M059J (cell line): ENCODE measurements around the gene THBS2. TPM values are rescaled to one million over a fixed set of nuclear protein-coding genes. Genes with fewer than 3 reads are reported as not detected.
"Not testable (repeated sequence)": the region's sequence is repeated elsewhere in the genome, so short reads cannot be mapped to it uniquely, and the experiment has no call there.

Experiments
- DNase-seq: peaks from one replicate; pipeline ENCODE4 v3.0.0-alpha.2; 2012; ENCODE audit warnings: low read depth
- total RNA-seq: library from RNA; depleted of rRNA; stranded (reverse); fragments of >200 nt; shearing (Covaris generic); gene quantifications from 2 replicates; pipeline ENCODE4 v1.2.3, GENCODE V29; 2014

THBS2 gene
- total RNA-seq, 1 experiment from 2014 or later: 164 TPM

DNA sequence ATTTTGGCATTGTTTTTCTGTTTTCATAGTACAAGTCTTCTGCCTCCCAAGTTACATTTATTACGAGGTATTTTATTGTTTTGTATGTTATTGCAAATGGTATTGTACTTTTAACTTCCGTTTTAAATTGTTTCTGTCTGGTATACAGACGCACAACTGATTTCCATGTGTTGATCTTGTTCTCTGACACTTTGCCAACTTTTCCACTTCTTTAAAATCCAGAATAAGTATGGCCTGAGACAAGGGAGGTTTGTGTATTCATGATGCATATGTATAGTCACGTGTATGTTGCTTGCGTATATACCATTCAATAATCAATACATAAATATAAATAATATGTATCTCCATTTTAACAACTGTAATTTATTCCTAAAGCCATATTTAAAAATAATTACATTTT lies 41.2 kb downstream of the THBS2 start:
- DNase-seq: no peak

DNA sequence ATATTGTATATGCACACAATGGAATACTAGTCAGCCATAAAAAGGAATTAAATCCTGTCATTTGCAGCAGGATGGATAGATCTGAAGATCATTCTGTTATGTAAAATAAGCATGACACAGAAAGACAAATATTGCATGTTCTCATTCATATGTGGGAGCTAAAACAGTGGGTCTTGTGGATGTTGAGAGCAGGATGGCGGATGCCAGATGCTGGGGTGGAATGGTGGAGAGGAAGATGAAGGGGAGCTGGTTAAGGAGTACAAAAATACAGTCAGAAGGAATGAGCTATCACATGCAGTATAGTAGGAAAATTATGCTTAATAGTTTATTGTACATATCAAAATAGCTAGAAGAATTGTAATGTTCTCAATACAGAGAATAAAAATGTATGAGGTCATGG lies 41.8 kb downstream of the THBS2 start:
- DNase-seq: no peak

DNA sequence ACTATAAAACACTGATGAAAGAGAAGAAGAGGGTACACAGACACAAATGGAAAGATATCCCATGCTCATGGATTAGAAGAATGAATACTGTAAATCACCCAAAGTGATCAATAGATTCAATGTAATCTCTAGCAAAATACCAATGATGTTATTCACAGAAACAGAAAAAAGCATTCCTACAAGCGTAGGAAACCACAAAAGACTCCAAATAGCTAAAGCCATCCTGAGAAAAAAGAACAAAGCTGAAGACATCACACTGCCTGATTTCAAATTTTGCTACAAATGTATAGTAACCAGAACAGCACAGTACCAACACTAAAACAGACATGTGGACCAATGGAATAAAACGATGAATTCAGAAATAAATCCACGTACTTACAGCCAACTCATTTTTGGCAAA lies 43.0 kb downstream of the THBS2 start:
- no peak for DNase-seq

DNA sequence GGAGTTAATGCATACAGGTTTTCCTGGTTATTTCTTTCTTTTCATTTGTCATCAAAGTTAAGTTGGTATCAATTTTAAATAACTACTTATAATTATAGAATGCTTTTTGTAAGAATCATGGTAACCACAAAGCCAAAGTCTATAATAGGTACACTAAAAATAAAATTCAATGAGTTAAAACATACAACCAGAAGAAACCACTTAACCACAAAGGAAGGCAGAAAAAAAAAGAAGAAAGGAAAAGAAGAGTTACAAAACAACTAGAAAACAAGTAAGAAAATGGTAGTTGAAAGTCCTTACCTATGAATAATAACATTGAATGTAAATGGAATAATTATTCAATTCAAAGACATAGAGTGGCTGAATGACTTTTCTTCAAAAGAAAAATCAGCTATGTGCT lies 45.6 kb downstream of the THBS2 start:
- peak; percentile 73 for DNase-seq

DNA sequence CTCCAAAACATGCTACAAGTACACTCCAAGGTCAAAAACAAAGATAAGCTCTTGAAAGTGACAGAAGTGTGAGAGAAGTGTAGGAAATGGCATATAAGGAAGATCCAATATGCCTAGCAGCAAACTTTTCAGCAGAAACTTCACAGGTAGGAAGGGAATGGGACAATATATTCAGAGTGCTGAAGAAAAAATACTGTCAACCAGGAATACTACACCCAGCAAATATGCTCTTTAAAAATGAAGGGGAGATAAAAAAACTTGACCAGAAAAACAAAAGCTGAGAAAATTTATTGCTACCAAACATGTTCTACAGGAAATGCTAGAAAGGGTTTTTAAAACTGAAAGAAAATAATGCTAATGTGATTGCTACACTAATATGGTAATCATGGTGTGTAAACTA lies 46.2 kb downstream of the THBS2 start:
- no peak for DNase-seq

DNA sequence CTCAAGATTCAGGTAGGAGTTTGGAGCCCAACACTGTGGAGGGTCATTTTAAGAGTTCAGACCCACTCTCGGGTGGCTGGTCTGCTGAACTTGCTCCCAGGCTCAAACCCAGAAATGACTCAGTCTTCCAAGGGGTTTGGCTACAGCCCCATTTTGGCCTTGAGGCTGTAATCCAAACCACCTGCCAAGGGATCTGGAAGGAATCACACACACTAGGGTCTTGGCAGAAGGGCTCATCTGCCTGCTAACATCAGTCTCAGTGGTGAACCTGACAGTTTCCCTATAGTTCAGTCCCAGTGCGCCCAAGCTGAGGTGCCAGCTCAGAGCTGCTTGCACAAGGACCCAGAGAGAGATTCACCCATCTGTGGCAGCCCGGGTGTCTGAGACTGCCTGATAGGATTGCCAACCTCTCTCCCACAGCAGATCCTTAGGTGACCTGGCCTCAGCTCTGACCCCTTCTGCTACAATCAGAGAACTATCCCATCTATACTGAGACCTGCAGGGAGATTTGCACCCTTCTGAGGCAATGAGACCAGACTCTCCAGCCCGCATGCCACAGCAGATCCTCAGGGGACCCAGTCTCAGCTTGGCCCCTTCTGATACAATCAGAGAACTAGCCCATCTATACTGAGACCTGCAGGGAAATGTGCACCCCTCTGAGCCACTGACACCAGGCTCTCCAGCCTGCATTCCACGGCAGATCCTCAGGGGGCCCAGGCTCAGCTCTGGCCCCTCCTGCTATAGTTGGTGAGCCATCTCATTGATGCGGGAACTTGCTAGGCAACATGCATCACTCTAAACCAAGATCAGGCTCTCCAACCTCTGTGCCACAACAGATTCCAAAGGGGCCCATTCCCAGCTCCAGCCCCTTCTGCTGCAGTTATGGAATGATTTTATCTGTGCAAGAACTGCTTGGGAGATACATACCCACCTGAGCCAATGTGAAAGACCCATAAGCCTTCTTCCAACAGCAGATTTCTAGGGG lies 48.2 kb downstream of the THBS2 start:
- DNase-seq: peak; percentile 78

DNA sequence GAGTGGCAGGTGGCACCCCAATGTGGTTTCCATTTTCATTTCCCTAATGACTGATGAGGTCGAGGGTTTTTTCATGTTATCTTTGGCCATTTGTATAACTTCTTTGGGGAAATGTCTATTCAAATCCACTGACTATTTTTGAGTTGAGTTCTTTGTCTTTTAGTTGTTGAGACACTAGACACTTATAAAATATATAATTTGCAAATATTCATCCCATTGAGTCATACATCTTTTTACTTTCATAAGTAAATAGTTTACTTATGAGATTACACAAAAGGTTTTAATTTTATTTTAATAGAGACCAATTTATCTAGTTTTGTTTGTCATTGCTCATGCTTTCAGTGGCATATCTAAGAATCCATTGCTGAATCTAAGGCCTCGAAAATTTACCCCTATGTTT lies 49.5 kb downstream of the THBS2 start:
- no peak for DNase-seq

DNA sequence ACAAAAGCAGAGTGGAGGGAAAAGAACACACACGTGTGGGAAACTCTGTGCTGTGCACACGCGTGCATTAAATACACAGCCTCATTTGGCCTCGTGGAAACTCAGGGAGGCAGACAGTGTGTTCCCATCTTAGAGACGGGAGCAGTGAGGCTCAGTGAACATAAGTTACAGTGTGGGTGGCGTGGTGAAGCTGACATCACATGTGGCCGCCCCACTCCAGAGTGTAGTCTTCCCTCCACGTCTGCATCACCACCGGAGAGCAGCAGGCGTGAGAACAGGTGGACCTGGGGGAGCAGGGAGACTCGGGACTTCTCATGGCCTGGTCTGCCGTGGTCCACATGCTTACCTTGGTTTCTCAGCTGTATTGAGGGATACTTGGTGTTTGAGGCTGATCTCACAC lies 51.7 kb downstream of the THBS2 start:
- no peak for DNase-seq

DNA sequence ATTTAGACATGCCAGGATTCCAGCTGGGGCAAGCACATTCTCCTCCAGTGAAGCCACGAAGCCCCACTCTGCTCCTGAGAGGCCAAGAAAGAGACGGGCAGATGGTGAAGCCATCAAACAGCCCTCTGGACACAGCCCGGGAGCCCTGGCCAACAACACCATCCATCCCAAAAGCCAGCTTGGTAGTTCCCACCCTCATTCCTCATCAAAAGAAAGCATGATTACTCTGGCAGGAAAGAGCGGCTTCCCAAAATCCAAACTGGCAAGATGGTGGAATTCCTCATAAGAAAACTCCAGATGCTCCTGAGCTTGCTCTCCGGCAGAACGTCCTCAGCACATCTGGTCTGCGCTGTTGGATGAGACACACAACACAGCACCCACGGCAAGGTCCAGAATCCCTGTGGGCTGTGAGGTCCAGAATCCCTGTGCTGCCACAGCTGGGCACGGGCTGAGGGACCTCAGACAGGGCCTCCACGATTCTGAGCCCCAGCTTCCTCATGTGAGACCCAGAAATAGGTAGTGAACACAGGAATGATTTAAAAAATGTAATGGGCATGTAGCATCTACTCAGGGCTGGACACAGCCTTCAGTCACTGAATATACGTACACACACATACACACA lies 52.6 kb downstream of the THBS2 start:
- DNase-seq: no peak

DNA sequence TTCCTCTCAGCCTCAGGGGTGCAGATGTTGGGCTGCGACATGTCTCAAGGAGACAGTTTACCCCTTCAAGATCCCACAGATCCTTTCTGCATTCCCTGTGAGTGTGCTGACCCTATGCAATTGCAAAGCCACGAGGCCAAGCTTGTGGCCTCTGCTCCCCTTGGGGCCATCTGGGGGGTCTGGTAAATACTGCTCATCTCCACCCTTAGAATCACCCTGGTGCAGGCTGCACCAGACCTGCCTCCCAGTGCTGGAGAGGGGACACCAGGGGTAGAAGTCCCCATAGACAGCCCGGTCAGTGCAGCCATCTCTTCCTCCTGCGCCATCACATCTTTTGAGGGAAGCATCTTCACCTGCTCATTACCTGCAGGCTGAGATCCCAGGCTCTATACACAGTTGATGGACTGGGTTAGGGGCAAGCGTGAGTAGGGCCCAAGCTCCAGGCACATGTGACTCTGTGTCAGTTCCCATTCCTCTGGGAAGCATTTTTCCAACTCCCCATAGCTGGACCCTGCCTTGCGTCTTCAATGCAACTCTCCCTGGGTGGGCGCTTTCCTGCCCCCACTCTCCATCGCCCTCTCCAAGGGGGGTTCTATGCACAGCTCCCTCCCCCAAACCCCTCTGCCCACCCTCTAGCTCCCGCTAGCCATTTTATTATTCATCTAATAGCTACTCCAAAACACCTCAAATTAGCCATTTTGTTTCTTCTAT lies 53.9 kb downstream of the THBS2 start:
- no peak for DNase-seq

DNA sequence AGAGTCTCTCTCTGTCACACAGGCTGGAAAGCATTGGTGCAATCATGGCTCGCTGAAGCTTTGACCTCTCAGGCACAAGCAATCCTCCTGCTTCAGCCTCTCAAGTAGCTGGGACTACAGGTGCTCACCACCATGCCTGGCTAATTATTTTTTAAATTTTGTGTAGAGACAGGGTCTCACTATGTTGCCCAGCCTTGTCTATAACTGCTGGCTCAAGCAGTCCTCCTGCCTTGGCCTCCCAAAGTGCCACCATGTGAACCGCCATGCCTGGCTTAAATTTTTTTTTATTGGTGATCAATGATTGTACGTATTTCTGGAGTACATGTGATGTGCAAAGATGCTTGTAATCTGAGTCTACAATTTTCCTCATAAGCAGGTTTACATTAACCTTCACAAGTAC lies 54.8 kb downstream of the THBS2 start:
- DNase-seq: no peak

DNA sequence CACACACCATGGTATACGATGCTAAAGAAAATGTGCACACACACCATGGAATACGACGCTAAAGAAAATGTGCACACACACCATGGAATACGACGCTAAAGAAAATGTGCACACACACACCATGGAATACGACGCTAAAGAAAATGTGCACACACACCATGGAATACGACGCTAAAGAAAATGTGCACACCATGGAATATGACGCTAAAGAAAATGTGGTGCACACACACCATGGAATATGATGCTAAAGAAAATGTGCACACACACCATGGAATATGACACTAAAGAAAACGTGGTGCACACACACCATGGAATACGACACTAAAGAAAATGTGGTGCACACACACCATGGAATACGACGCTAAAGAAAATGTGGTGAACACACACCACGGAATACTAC lies 55.7 kb downstream of the THBS2 start:
- not testable (repeated sequence) for DNase-seq

DNA sequence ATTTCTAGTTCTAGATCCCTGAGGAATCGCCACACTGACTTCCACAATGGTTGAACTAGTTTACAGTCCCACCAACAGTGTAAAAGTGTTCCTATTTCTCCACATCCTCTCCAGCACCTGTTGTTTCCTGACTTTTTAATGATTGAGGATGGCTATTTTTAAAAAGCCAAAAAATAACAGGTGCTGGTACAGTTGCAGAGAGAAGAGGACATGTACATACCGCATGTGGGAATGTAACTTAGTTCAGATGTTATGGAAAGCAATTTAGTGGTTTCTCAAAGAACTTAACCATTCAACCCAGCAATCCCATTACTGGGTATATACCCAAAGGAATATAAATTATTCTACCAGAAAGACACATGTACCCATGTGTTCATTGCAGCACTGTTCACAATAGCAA lies 57.4 kb downstream of the THBS2 start:
- not testable (repeated sequence) for DNase-seq

DNA sequence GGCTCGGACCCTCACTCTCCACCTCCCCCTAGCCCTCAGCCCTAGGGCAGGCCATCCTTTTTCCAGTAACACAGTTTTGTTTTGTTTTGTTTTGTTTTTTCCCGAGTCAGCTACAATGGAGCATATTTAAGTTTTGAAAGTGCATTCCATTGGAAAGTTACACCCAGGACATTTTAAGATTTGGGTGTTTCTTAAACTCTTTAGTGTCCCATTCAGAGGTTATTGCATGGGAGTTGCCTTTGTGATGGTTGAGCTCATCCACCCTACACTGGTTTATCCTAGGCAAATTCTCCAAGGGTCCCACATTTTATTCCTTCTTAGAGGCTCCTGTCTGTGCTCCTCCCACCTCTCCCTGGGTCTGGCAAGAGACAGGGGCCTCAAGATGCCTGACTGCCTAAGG lies 58.9 kb downstream of the THBS2 start:
- no peak for DNase-seq

DNA sequence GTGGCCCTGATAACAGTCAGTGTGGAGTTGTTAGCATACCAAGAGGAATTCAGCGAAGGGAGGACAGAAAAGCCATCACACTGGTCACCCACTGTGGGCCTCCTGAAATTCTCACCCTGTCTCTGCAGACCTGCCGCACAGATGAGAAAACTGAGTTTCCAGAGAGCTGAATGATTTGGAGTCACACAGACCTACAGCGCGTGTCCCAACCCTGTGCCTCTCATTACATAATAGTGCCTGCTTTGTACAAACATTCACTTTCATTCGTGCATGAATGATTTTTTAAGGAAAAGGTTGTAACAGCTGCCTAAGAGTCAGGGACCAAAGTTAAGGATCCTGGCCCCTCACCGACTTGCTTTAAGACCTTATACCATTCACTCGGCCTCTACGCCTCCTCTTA lies 62.7 kb downstream of the THBS2 start:
- DNase-seq: no peak

DNA sequence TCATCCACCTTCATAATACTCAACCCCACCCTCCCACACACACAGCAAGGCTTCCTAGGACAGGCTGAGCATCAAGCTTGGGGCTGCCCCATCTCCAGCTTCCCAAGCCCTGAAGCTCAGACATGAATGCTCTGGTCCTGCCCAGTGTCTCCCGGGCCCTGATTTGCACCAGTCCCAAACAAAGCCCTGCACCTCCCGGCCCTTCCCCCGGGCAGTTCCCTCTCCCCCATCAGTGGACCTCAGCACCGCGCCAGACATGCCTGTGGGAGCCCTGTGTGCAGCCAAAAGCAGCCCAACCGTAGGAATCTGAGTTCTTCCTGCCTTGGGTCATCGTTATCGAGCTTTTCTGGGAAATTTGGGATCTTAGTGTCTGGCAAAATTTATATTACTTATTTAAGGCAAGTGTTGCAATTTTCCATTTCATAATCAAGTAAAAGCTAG lies 63.5 kb downstream of the THBS2 start:
- DNase-seq: peak; percentile 83

DNA sequence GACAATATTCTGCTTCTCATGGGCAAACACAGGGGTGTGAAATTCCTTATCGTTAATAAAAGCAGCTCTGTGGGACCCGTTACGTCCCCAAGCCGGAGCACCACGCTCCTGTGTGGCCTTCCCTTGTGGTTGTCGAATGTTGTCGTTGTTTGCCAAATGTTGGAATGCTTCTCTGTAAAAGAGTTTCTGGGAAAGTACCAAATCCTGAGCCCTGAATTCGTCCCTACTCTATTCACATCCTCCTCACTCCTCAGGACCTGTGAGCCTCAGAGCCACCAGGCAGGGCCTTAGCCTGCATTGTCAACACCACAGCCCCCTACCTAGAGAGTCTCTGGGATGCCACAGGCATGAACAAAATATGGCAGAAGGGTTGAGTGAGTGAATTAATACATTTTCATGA lies 64.0 kb downstream of the THBS2 start:
- DNase-seq: no peak

DNA sequence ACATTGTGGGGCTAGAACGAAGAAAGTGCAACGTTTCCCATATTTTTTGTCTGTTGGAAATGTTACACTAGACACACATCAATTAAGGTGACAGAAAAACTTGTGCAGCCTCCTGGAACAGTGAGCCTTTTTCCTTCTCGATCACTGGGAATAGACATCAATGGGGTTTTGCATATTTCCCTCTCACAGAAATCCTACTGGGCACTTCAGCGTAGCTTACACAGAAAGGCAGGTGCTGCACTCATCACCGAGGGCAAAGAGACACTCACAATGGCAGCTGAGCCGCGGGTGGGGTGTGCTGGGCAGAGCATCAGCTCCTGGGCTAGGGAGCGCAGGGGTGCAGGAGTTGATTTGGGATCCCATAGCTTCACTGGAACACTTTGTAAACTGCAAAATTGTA lies 64.5 kb downstream of the THBS2 start:
- no peak for DNase-seq

DNA sequence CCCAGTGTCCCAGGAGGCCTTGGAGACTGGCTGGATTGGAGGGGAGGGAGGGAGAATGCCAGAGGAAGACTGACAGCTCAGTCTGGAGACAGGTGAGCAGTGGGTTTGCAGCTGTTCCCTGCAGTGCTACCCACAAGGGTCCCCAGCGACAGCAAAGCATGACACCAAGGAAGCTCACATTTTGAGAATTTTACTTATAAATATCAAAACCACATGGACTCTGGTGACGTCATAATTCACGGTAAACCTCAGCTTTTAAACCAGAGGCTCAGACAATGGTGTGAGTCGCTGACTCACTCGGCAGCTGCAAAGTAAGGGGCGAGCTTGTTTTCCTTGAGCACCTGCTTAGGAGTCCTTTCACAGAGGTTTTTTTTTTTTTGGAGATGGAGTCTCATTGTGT lies 65.2 kb downstream of the THBS2 start:
- DNase-seq: peak; percentile 96

DNA sequence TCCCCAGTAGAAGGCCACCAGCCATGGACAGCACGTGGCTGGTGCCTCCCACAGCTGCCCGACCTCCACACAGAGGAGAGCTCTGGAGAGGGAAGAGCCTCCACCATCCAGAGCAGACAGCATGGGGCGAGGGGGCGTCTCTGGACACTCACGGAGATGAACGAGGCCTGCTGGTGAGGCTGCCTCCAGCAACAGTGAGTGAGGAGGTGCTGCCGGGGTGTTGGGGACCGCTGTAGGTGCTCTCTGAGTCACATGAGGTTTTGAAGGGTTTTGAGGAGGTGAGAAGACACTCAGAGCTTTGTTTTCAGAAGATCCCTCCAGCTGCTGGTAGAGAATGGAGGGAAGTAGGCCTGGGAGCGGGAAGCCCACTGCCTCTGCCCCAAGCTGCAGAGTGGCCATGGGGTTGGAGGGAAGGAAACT lies 65.6 kb downstream of the THBS2 start:
- no peak for DNase-seq

DNA sequence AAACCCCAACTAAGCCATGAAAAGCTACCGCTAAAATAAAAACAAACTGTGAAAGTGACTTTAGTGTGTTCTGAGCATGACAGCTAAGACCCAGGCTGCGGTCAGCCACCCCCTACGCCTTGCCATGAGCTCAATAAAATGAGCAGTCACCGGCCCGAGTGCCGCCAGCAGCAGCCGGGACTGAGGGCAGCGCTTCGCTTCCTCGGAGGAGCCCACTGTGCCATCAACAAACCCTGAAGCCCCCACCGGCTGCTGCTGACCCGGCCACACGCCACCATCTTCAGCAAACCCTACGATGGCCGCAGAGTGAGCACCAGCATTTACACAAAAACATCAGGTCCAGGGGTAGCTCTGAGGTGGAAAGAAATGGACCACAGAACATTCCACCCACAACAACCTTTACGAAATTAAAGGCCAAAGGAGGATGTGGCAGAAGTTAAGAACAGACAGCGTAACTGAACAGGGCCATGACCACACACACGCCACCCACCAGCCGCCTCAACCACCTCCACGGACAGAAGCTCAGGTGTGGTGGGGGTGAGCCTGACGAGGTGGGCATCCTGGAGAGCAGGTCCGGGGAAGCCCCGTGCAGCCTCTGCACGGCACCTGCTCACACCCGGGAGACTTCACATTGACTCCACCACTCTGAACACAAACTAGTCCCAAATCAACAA lies 67.0 kb downstream of the THBS2 start:
- DNase-seq: no peak
